Measurements from ENCODE around the gene HOXA3.

The HOXA3 gene

GRCh38 chr7:27169658-27170425 is 17.5 kb upstream of the HOXA3 start:
- in situ Hi-C loops (cut with MboI; ENCODE audit: low sequenced_read_pairs): no loop called here

- in situ Hi-C loops (cut with MboI; ENCODE audit: low sequenced_read_pairs): no loop called here
These were observed 16.0 kb upstream of the HOXA3 start for GRCh38 chr7:27168265-27168947.

DNA sequence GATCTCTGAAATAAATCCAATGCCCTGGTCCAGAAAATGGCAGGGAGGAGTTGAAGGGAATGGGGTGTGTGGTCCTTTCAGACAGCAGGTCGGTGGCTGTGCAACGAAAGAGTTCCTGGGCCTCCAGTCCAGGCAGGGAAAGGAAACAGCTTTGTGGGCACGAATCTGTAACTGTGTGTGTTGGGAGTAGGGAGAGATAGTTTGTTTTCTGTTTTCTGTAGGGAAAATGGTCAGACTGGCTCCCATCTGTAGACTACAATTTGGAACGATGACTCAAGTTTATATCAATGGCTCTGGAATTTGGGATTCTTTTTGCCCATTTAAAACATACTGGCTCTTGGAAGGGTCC is 15.5 kb upstream of the HOXA3 start:
- in situ Hi-C loops (cut with MboI; ENCODE audit: low sequenced_read_pairs): no loop called here

DNA sequence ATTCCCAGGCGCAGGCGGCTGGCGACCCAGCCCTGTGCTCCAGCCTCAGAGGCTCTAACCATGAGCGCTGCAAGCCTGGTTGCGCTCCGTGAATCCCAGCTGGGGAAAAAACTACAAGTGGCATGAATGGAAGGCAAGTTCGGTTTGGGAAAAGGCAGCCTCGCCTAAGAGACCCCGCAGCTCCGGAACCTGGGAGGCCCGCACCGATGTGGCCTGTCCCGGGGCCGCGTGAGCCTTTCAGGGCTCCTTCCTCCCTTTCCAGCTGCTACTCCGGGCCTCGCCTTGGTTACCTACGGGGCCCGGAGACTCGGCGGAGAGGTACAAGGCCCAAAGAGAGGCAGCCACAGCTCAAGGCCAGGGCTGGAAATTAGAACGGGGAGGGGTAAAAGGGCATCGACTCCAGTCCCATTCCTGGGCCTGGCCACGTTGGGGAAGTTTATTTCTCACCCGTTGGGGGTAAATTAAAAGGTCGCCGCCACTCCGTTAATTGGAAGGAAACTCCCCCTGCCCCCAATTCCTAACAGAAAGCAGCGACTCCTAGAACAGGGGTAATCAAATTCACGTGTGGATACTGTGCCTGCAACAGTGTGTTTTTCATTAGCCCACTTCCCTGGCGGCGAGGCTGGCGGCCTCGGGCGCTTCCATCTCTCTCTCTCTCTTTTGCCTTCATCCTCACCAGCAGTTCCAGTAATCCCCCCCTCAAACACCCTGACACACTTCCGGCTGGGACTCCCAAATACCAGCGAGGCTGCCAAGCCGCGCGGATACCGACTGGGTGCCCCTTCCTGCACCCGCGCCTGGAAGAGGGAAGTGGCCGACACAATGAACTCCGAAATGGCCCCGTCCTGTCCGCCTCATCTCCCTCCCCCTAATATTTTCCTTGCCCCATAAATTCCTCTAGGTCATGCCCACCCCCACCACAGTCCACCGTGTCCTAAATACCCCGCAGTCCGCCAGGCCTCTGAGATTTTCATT is 14.4 kb upstream of the HOXA3 start:
- in situ Hi-C loops (cut with MboI; ENCODE audit: low sequenced_read_pairs): no loop called here

DNA sequence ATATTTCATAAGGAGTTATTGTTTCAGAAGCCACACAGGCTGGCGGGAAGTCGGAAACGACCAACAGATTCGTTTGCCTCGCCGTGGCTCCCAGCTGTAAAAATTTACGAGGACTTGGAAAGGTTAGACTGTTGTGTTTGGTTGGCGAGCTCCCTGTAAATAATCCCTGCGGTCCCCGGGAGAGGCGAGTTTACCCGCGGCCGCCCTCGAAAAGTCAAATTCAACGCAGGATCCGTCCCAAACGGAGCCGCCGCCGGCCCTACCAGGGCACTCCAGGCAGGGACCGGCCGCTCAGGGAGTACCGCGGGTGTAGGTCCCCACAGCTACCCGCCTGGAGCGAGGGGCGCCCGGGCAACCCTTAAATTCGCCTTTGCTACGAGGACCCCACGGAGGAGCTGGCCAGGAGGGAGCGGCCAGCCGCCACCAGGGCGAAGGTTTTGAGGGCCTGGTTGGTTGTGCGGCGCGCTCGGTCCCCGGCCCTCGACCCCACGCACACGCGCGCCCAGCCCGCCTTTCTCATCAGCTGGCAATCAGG is 13.7 kb upstream of the HOXA3 start:
- in situ Hi-C loops (cut with MboI; ENCODE audit: low sequenced_read_pairs): no loop called here

DNA sequence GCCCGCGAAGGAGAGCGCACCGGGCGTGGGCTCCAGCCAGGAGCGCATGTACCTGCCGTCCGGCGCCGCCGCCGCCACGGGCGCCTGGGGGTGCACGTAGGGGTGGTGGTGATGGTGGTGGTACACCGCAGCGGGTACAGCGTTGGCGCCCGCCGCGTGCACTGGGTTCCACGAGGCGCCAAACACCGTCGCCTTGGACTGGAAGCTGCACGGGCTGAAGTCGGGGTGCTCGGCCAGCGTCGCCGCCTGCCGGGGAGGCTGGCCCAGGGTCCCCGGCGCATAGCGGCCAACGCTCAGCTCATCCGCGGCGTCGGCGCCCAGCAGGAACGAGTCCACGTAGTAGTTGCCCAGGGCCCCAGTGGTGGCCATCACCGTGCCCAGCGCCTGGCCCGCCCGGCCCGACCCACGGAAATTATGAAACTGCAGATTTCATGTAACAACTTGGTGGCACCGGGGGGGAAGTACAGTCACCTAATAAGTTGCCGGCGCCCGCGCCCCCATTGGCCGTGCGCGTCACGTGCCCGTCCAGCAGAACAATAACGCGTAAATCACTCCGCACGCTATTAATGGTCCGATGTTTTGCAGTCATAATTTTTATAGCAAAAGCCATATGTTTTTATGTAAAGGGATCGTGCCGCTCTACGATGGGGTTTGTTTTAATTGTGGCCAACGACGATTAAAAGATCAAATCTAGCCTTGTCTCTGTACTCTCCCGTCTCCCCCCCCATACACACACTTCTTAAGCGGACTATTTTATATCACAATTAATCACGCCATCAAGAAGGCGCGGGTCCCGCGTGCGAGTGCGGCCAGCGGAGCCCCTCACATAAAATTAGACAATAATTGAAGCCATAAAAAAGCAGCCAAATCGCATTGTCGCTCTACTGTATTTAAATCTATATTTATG is 13.0 kb upstream of the HOXA3 start, which contains the start of gene HOXA9:
Gene HOXA9, minus strand, starts transcription at position 449 of the 907 bp plus-strand sequence. Its CDS starts 80 bp downstream, at position 369.
- in situ Hi-C loops (cut with MboI; ENCODE audit: low sequenced_read_pairs): no loop called here

DNA sequence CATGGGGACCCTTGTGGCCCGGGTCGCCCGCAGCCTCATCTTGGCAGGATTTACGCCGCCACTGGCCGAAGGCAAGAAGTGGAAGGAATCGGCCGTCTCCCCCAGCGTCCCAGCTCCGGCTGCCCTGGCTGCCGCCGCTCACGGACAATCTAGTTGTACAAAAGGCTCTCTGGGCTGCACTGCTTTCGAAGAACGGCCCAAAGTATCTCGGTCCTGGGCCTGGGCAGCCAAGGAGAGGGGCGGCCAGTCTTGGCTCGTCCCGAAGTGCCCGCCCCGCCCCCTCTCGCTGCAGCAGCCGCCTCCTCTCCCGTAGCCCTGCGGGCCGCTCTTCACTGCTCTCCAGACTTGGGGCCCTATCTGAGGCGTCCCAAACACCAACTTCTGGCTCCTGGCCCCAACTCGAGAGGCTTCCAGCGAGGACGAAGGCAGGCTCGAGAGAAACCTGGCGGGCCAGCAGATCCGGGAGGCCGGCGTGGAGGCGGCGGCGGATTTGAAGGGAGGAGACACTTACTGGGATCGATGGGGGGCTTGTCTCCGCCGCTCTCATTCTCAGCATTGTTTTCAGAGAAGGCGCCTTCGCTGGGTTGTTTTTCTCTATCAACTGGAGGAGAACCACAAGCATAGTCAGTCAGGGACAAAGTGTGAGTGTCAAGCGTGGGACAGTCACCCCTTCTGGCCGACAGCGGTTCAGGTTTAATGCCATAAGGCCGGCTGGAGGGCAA is 12.1 kb upstream of the HOXA3 start:
- in situ Hi-C loops (cut with MboI; ENCODE audit: low sequenced_read_pairs): no loop called here

DNA sequence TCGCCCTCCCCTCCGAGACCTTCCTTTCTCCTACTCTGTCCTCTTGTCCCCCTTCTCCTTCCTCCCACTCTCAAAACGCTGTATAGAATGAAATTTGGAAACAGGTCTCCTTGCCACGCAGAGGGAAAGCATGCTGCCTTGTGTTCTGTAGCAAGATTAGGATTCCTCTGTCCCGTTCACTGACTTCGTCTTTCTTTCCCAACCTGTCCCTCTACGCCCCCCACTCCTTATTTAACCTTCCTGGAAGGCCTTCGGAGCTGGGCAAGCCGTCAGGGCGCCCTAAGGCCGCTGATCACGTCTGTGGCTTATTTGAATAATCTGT is 11.6 kb upstream of the HOXA3 start:
- in situ Hi-C loops (cut with MboI; ENCODE audit: low sequenced_read_pairs): no loop called here

DNA sequence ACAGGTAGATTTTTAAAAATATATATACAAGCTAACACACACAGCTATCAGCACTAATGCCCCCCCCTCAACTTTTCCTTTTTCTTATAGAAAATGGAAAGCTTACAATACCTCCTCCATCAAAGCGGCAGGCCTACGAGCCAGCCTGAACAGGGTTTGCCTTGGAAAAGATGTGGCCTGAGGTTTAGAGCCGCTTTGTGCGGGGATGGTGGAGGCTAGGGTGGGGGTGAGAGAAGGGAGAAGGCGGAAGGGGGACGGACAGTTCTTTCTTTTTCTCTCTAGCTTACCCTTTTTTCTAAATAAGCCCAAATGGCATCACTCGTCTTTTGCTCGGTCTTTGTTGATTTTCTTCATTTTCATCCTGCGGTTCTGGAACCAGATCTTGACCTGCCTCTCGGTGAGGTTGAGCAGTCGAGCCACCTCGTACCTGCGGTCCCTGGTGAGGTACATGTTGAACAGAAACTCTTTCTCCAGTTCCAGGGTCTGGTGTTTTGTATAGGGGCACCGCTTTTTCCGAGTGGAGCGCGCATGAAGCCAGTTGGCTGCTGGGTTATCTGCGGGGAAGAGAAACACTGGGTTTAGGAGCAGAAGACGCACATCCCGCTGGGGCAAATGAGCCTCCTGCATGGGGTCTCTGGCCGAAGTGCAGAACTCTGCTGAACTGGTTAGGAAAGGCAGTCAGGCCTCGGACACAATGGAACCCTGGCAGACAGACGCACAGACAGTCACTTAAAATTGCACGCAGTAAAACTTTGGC is 11.1 kb upstream of the HOXA3 start:
- in situ Hi-C loops (cut with MboI; ENCODE audit: low sequenced_read_pairs): no loop called here

DNA sequence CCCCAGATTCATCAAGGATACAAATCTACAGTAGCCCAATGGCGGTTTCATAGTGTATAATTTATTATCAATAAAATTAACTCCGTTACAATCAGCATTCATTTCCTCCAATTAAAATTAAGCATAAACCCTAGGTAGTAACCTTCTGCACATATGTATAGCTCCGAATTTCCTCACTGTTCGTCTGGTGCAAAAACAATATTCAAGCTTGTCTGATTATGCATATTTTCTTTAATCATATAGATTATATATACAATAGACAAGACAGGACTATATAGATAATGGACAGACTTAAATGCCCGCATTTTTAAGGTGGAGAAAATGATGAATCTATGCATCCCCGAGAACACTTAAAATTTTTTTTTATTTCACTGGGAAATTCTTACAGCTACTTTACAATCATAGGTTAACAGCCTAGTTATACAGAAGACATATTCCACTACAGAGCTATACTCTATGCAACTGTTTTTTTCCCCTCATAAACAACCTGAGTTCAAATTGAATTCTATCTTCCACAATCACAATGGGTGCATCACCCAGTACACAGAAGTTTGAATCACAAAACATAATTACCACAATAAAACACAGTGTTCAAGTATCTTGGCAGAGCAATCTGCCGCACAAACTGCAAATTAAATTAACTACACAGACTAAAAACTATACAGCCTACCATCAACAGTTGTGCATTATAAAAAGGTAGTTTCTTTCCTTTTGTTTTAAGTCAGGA is 10.3 kb upstream of the HOXA3 start:
- in situ Hi-C loops (cut with MboI; ENCODE audit: low sequenced_read_pairs): no loop called here

- in situ Hi-C loops (cut with MboI; ENCODE audit: low sequenced_read_pairs): no loop called here
These were observed 9.6 kb upstream of the HOXA3 start for GRCh38 chr7:27161721-27162560.

- in situ Hi-C loops (cut with MboI; ENCODE audit: low sequenced_read_pairs): no loop called here
These were observed 8.9 kb upstream of the HOXA3 start for GRCh38 chr7:27161214-27161720.

- in situ Hi-C loops (cut with MboI; ENCODE audit: low sequenced_read_pairs): no loop called here
These were observed 8.3 kb upstream of the HOXA3 start for GRCh38 chr7:27160546-27161213.

DNA sequence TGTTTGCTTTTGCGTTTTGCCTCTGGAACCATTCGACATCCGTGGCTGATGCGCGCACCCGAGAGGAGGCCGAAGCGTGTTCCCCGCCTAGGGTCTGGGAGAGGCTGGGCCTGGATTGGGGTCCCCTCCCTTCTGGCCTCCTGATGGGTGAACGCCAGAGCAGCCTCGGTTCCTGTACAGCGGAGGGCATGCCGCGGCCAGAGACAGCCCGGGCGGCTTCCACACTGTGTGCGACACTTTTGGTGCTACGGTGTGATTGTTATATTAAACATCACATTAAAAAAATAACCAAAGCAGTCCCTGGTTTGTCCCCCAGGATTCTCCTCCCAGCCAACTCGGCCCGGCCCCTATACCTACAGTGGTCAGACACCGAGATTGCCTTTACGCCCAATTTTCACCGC is 7.8 kb upstream of the HOXA3 start:
- in situ Hi-C loops (cut with MboI; ENCODE audit: low sequenced_read_pairs): no loop called here

DNA sequence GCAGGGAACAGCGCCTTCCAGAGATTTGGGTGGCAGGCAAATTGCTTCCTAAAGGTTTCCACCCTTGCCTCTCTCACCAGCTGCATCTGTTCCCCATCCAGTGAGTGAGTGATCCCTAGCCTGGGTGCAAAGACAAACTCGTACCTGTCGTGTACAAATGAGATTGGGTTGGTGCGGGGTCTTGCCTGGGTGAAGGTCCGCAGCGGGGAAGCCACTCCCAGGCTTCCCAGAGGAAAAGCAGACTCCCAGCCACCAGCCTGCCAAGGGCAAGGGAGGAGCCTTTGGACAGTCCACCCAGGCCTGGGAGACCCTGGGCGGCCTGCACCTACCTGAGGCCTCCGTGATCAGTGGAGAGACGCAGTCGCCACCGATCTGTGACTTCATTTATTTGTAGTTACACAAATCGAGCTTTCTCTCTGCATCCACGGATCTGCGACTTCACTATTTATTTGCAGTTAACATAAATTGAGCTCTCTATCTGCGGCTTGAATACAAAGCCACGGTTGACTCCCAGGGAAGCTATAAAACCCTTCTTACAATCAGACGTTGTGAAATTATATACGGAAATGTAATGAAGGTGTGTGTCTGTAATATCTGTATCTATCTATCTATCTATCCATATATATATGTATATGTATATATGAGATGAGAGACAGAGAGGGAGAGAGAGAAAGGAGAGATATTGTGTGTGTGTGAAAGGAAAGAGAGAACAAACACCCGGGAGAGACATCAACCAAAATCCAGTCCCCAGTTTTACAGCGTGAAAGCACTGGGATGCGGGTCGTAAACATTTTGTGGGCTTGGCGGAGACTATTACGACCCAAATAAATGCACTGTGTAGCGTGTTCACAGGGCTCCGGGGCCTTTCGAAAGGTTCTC is 7.1 kb upstream of the HOXA3 start:
- in situ Hi-C loops (cut with MboI; ENCODE audit: low sequenced_read_pairs): no loop called here

Measured in HL-60/S4 treated with phorbol 12-myristate 13-acetate at 8.2 ng/mL for 4 days and 3 days (cell line).